MM.1S (cell line): ENCODE measurements around the gene UBE2K.
"Not testable (repeated sequence)": the region's sequence is repeated elsewhere in the genome, so short reads cannot be mapped to it uniquely, and the experiment has no call there.

Experiments
- DNase-seq: peaks from one replicate; pipeline ENCODE4 v3.0.0-alpha.2; 2015
- H2AFZ ChIP-seq: fragments of 300-600 bp; sonication (generic); 2 replicates; pipeline ENCODE4 v1.6.0; 2016; ENCODE audit warnings: antibody characterized with exemption, low read length
- H3F3A ChIP-seq: fragments of 300-600 bp; sonication (generic); 2 replicates; pipeline ENCODE4 v1.6.1; 2016; ENCODE audit warnings: mild to moderate bottlenecking, antibody characterized with exemption, low read length, moderate library complexity, mixed read lengths; ENCODE audit not compliant: insufficient read depth
- H3K27ac ChIP-seq: fragments of 300-600 bp; sonication (generic); 2 replicates; pipeline ENCODE4 v1.5.1; 2016; ENCODE audit warnings: mild to moderate bottlenecking, low read length
- H3K27me3 ChIP-seq: fragments of 300-600 bp; sonication (generic); replicated peaks from 2 replicates; pipeline ENCODE4 v1.6.0; 2016; ENCODE audit warnings: low read length; ENCODE audit not compliant: insufficient read depth
- H3K36me3 ChIP-seq: fragments of 300-600 bp; sonication (generic); replicated peaks from 2 replicates; pipeline ENCODE4 v1.6.1; 2016; ENCODE audit warnings: mild to moderate bottlenecking, low read length, mixed read lengths; ENCODE audit not compliant: insufficient read depth
- H3K4me1 ChIP-seq: fragments of 300-600 bp; sonication (generic); 2 replicates; pipeline ENCODE4 v1.6.1; 2016; ENCODE audit warnings: low read length, mixed read lengths
- H3K4me2 ChIP-seq: fragments of 300-600 bp; sonication (generic); 2 replicates; pipeline ENCODE4 v1.6.0; 2016; ENCODE audit warnings: low read depth, low read length
- H3K4me3 ChIP-seq: fragments of 300-600 bp; sonication (generic); 2 replicates; pipeline ENCODE4 v1.5.1; 2016; ENCODE audit warnings: low read length, mixed read lengths
- H3K79me2 ChIP-seq: fragments of 300-600 bp; sonication (generic); 2 replicates; pipeline ENCODE4 v1.6.1; 2016; ENCODE audit warnings: mixed run types, low read length, mixed read lengths
- H3K9ac ChIP-seq: fragments of 300-600 bp; sonication (generic); 2 replicates; pipeline ENCODE4 v1.6.1; 2016; ENCODE audit warnings: low read length, mixed read lengths
- H3K9me2 ChIP-seq: fragments of 300-600 bp; sonication (generic); replicated peaks from 2 replicates; pipeline ENCODE4 v1.6.1; 2016; ENCODE audit warnings: mild to moderate bottlenecking, low read length, mixed read lengths; ENCODE audit not compliant: insufficient read depth
- H3K9me3 ChIP-seq: fragments of 300-600 bp; sonication (generic); replicated peaks from 2 replicates; pipeline ENCODE4 v1.6.1; 2016; ENCODE audit warnings: mild to moderate bottlenecking, low read length, mixed read lengths; ENCODE audit not compliant: insufficient read depth
- H4K20me1 ChIP-seq: fragments of 300-600 bp; sonication (generic); 2 replicates; pipeline ENCODE4 v1.6.1; 2016; ENCODE audit warnings: mild to moderate bottlenecking, low read length, moderate library complexity, mixed read lengths; ENCODE audit not compliant: insufficient read depth
- EZH2 ChIP-seq: fragments of 300-600 bp; sonication (generic); optimal IDR thresholded peaks from 2 replicates; pipeline ENCODE3; 2017; ENCODE audit warnings: low read depth, mild to moderate bottlenecking, antibody characterized with exemption, low read length, mixed read lengths
- EZH2phosphoT487 ChIP-seq: fragments of 300-600 bp; sonication (generic); IDR thresholded peaks from 2 replicates; pipeline ENCODE4 v1.6.1; 2018; ENCODE audit warnings: antibody characterized with exemption, low read length
- TF ChIP-seq, protein P1 (sequence below): fragments of 300-600 bp; sonication (generic); IDR thresholded peaks from 2 replicates; pipeline ENCODE4 v1.5.1; 2016; ENCODE audit warnings: antibody characterized with exemption, low read length, mixed read lengths

Gene UBE2K

DNA sequence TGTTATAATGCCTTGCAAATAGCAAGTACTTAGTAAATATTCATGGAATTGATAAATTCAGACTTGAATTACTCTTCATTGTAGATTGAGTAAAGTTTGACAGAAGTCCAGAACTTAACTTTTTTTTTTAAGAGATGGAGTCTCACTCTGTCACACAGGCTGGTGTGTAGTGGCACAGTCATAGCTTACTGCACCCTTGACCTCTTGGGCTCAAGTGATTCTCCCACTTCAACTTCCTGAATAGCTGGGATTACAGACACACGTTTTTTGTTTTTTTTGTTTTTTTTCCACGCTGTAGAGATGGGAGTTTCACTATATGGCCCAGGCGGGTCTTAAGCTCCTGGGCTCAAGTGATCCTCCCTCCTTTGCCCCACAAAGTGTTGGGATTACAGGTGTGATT is 32.1 kb downstream of the UBE2K start:
- H3F3A ChIP-seq = no peaks in the 10 kb centered on the region
- no peak overlapping the region for H3K27ac ChIP-seq
- H3K4me3 ChIP-seq = no peak overlapping the region
- H3K4me1 ChIP-seq = no peaks in the 10 kb centered on the region
- no peak overlapping the region for H3K4me2 ChIP-seq
- H3K9me3 ChIP-seq = no peaks in the 10 kb centered on the region
- no peaks in the 10 kb centered on the region for H3K36me3 ChIP-seq
- H2AFZ ChIP-seq = no peak overlapping the region
- H3K9me2 ChIP-seq = no peaks in the 10 kb centered on the region
- peaks cover 19% of the 10 kb centered on the region for H4K20me1 ChIP-seq
- H3K9ac ChIP-seq = no peak overlapping the region
- TF ChIP-seq EZH2 (no peak), EZH2phosphoT487 (no peak)
- TF ChIP-seq, protein P1, sequence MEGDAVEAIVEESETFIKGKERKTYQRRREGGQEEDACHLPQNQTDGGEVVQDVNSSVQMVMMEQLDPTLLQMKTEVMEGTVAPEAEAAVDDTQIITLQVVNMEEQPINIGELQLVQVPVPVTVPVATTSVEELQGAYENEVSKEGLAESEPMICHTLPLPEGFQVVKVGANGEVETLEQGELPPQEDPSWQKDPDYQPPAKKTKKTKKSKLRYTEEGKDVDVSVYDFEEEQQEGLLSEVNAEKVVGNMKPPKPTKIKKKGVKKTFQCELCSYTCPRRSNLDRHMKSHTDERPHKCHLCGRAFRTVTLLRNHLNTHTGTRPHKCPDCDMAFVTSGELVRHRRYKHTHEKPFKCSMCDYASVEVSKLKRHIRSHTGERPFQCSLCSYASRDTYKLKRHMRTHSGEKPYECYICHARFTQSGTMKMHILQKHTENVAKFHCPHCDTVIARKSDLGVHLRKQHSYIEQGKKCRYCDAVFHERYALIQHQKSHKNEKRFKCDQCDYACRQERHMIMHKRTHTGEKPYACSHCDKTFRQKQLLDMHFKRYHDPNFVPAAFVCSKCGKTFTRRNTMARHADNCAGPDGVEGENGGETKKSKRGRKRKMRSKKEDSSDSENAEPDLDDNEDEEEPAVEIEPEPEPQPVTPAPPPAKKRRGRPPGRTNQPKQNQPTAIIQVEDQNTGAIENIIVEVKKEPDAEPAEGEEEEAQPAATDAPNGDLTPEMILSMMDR = no peak
- no peak for DNase-seq
- peaks cover 99% of the 10 kb centered on the region for H3K79me2 ChIP-seq
- H3K27me3 ChIP-seq = no peaks in the 10 kb centered on the region

DNA sequence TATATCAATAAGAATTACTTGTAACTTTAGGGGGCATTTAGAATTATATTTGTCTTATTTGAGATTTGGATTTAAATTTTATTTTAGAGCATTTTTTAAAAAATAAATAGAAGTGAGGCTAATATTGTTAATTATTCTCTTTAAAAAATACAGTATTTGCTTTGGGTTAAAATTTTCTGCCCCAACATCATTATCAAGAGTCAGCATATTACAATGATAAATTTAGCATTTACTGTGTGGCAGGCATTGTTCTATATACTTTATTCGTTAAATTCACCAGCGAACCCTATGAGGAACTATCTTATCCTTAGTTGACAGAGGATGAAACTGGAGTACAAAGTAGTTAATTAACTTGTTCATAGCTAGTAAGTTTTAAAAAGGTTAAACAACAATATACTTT is 34.0 kb downstream of the UBE2K start:
- Histone ChIP-seq H4K20me1 (peaks cover 17% of the 10 kb centered on the region), H3K4me2 (no peak overlapping the region), H3K79me2 (peaks cover 98% of the 10 kb centered on the region), H3K27ac (no peak overlapping the region), H3K9ac (no peak overlapping the region), H2AFZ (no peak overlapping the region), H3F3A (no peaks in the 10 kb centered on the region), H3K9me3 (no peaks in the 10 kb centered on the region), H3K4me1 (no peaks in the 10 kb centered on the region), H3K27me3 (no peaks in the 10 kb centered on the region), H3K36me3 (no peaks in the 10 kb centered on the region), H3K4me3 (no peak overlapping the region), H3K9me2 (no peaks in the 10 kb centered on the region)
- no peak for DNase-seq
- TF ChIP-seq, protein P1 = no peak
- no peak for TF ChIP-seq EZH2phosphoT487
- TF ChIP-seq EZH2 = no peak

DNA sequence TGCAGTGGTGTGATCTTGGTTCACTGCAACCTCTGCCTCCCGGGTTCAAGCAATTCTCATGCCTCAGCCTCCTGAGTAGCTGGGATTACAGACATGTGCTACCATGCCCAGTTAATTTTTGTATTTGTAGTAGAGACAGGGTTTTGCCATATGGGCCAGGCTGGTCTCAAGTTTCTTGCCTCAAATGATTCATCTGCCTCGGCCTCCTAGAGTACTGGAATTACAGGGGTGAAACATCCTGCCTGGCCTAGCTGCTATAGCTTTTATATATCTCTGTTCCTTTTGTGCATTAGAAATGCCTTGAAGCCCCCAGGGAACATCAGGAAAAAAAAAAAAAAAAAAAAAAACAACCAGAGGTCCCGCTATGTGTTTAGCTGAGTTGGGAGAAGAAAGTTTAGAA is 34.8 kb downstream of the UBE2K start:
- Histone ChIP-seq H3K79me2 (peaks cover 98% of the 10 kb centered on the region), H2AFZ (no peak overlapping the region)
- no peak for DNase-seq

DNA sequence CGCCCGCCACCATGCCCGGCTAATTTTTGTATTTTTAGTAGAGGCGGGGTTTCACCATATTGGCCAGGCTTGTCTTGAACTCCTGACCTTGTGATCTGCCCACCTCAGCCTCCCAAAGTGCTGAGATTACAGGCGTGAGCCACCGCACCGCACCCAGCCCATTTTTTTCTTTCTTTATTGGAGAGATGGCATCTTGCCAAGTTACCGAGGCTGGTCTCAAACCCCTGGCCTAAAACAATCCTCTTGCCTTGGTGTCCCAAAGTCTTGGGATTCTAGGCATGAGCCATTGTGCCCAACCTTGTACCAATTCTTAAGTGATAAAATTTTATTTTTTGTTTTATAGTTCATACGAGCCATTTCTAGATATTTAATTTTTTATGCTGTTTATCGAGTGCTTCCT is 41.7 kb downstream of the UBE2K start:
- not testable (repeated sequence) for H4K20me1 ChIP-seq, H2AFZ ChIP-seq, H3K4me2 ChIP-seq, DNase-seq, H3K36me3 ChIP-seq, H3K9ac ChIP-seq, H3F3A ChIP-seq, H3K27ac ChIP-seq, H3K4me3 ChIP-seq, H3K9me3 ChIP-seq, H3K9me2 ChIP-seq, H3K4me1 ChIP-seq, H3K27me3 ChIP-seq
- peaks cover 49% of the 10 kb centered on the region for H3K79me2 ChIP-seq

More for the DNA sequence above, 34.8 kb downstream of the UBE2K start:
- Histone ChIP-seq H3K4me3 (no peak overlapping the region), H3F3A (no peaks in the 10 kb centered on the region), H3K27ac (no peak overlapping the region), H3K36me3 (no peaks in the 10 kb centered on the region; the same call in 1 of the 2 replicates), H3K4me1 (no peaks in the 10 kb centered on the region), H3K4me2 (no peak overlapping the region), H3K9ac (no peak overlapping the region), H3K27me3 (no peaks in the 10 kb centered on the region), H3K9me2 (no peaks in the 10 kb centered on the region), H3K9me3 (no peaks in the 10 kb centered on the region), H4K20me1 (peaks cover 17% of the 10 kb centered on the region; the same call in 1 of the 2 replicates)
- TF ChIP-seq EZH2 = no peak
- TF ChIP-seq EZH2phosphoT487 = no peak
- TF ChIP-seq, protein P1 = no peak
